ENCODE measurements around the gene BIRC2.

DNA sequence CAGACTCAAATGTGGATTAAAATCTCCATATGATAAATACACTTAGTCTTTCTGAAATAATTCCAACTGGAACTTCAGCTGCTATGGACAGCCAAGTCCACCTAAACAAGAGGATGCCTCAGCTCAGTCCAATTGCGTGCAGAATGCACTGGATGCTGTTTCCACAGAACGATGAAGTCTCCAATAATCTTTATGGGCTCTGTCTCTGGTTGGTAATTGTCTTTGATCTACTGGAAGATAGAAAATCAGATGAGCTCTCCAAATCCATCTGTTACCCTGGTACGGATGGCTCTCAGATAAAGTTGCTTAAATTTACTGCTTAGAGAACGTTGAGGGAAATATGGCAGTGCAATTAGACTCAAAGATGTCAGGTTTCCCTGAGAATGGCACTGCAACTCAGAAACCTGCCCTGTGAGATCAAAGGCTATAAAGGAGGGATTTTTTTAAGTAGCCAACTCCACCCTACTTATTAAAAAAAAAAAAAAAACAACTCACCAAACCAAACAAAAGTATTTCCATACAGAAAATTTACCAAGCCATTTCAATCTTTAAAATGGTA lies 30.6 kb upstream of the BIRC2 start:
- TF ChIP-seq EZH2phosphoT487 (IDR thresholded peaks at IDR 0.05; ENCODE audit: insufficient read depth, low read depth) (no peak), EZH2 (IDR thresholded peaks at IDR 0.05; ENCODE audit: insufficient read depth, poor library complexity, severe bottlenecking) (no peak)
